GM13977 (cell line): Measurements from ENCODE around the gene PPM1H.
"Not testable (repeated sequence)": the region's sequence is repeated elsewhere in the genome, so short reads cannot be mapped to it uniquely, and the experiment has no call there.

Experiments
- DNase-seq: peaks from one replicate; pipeline ENCODE4 v3.0.0; 2012; ENCODE audit warnings: low spot score
- in situ Hi-C: fragments of 300-500 bp; cut with MboI; formaldehyde crosslinking; loops from one replicate; pipeline ENCODE4 v1.12.0; 2022; ENCODE audit warnings: low sequenced_read_pairs, low pct_unique_long_range_greater_than_20kb, mixed read lengths, inconsistent platforms; ENCODE audit not compliant: unreplicated experiment
- TF ChIP-seq, protein P1 (sequence below): IDR thresholded peaks from 2 replicates; pipeline ENCODE4 v1.5.1; 2012; ENCODE audit warnings: mild to moderate bottlenecking, control low read depth; ENCODE audit not compliant: insufficient read depth; ENCODE audit errors: extremely low read depth, missing control alignments

The PPM1H gene

DNA sequence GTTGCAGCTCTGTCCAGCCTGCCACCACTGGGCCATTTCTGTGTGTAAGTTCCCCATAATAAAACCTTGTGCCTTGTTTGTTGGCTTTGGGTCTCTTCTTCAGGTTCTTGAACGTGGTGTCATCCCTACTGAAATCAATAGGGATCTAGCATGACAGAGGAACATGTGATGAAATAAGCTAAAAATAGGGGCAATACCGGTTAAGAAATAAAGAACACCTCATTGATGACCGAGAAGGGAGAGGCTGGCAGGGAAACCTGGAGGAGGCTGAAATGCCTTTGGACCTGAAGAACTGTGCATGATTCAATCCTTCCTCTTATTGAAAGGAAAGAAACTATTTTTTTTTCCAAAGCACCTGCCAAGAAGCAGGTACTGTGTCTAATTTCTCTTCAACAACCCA lies 172.3 kb downstream of the PPM1H start:
- in situ Hi-C loops, result no loop called here
- no peak for DNase-seq
- TF ChIP-seq, protein P1, sequence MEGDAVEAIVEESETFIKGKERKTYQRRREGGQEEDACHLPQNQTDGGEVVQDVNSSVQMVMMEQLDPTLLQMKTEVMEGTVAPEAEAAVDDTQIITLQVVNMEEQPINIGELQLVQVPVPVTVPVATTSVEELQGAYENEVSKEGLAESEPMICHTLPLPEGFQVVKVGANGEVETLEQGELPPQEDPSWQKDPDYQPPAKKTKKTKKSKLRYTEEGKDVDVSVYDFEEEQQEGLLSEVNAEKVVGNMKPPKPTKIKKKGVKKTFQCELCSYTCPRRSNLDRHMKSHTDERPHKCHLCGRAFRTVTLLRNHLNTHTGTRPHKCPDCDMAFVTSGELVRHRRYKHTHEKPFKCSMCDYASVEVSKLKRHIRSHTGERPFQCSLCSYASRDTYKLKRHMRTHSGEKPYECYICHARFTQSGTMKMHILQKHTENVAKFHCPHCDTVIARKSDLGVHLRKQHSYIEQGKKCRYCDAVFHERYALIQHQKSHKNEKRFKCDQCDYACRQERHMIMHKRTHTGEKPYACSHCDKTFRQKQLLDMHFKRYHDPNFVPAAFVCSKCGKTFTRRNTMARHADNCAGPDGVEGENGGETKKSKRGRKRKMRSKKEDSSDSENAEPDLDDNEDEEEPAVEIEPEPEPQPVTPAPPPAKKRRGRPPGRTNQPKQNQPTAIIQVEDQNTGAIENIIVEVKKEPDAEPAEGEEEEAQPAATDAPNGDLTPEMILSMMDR, result no peak

DNA sequence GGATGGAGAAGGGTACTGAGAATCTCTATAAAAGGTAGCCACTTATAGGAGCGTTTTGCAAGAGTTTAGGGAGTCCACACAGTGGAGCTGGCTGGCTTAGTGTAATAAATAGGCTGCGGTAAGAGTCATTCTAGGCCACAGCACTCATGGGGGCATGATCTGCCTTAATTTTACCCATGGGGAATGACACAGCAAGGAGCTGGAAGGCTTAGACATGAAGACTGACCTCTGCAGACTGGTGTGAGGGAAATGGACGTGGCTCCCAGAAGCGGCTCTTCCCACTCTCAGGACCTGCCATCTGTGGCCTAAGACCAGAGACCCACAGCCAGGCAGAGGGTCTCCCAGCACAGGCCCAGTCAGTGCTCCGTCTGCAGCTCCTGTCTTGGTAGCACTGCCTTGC lies 173.3 kb downstream of the PPM1H start:
- in situ Hi-C loops, result no loop called here
- no peak for DNase-seq
- TF ChIP-seq, protein P1, result no peak

DNA sequence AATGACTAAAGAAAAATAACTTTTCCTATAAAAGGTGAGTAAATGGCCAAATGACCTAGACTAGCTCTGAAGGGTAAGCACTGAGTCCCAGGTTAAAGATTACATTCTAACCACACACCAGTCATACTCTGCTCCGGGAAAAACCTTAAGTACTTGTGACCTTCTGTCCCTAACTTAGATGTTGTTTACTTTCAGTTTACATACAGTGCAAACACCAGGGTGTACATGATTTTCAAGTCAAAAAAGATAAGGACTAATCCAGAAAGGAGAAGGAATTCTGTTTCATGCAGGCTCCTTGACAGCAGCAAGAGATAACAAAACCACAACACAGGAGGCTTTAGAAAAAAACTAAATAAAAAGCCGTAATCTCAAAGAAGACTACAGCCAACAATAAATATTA lies 174.2 kb downstream of the PPM1H start:
- DNase-seq, result no peak
- TF ChIP-seq, protein P1, result no peak
- in situ Hi-C loops, result no loop called here

DNA sequence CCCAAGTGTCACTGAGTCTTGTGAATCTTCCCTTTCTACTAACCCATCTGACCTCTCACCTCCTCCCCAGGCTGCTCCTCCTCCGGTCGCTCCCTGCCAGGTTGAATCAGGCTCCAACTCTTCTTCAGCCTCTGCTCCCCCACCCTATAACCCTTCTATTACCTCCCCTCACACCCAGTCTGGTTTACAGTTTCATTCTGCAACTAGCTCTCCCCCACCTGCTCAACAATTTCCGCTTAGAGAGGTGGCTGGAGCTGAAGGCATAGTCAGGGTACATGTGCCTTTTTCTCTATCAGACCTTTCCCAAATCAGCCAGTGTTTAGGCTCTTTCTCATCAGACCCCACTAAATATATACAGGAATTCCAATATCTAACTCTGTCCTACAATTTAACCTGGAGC lies 174.6 kb downstream of the PPM1H start:
- in situ Hi-C loops, DNase-seq: not testable (repeated sequence)

DNA sequence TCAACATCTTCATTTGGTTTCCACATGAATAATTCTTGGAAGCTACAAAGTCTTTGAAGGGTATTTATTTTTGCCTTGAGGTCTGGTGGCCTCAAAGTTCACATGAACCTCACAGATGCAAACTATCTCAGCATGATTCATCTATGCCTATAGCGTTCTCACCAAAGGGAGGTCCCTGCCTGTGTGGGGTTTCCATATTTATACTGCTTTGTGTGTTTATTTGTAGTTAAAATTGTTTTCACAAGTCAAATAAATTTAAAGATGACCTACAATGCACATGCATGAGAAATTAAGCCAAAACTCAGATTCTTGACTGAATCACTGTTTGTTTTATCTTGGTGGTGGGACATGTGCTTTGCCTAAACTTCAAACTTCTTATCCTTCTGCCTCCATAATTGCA lies 176.7 kb downstream of the PPM1H start:
- no peak for DNase-seq
- TF ChIP-seq, protein P1, result no peak
- in situ Hi-C loops, result no loop called here

DNA sequence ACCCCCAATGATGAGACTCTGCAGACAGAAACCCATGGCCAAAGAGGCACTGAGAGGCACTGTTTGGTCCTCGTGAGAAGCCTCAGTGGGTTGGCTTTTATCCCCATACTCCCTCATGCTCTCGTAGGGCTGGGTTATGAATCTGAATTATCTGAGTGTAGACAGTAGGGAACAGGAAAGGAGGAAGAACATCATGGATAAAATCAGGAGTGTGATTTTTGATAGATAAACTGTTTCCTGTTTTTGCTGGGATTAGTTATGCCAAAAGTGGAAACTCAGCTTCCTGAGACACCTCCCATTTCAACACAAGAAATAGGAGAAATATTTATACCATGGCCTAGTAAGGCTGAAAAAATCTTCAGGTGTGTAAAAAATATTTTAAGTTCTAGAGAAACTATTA lies 177.9 kb downstream of the PPM1H start:
- no peak for DNase-seq
- in situ Hi-C loops, result no loop called here
- TF ChIP-seq, protein P1, result no peak

DNA sequence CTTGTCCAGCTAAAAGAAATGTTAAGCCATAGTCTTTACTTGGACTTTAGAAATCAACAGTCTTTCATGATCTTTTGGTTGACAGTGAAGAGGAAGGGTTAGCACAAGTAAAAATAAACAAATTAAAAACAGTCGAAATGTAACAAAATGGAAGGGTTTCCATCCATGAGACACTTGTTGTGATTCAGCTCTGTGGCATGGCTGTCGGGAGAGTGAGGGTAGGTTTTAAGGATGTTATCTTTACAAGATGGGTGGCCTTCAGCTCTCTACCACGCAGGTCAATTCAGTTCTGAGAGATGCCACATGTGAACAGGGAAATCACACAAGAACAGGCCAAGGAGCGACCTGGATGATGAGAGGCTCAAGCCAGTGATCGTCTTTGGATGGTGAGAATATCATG lies 180.2 kb downstream of the PPM1H start:
- DNase-seq, result no peak
- TF ChIP-seq, protein P1, result no peak
- in situ Hi-C loops, result no loop called here
